Measurements from ENCODE around the gene CPSF7.

Gene CPSF7

DNA sequence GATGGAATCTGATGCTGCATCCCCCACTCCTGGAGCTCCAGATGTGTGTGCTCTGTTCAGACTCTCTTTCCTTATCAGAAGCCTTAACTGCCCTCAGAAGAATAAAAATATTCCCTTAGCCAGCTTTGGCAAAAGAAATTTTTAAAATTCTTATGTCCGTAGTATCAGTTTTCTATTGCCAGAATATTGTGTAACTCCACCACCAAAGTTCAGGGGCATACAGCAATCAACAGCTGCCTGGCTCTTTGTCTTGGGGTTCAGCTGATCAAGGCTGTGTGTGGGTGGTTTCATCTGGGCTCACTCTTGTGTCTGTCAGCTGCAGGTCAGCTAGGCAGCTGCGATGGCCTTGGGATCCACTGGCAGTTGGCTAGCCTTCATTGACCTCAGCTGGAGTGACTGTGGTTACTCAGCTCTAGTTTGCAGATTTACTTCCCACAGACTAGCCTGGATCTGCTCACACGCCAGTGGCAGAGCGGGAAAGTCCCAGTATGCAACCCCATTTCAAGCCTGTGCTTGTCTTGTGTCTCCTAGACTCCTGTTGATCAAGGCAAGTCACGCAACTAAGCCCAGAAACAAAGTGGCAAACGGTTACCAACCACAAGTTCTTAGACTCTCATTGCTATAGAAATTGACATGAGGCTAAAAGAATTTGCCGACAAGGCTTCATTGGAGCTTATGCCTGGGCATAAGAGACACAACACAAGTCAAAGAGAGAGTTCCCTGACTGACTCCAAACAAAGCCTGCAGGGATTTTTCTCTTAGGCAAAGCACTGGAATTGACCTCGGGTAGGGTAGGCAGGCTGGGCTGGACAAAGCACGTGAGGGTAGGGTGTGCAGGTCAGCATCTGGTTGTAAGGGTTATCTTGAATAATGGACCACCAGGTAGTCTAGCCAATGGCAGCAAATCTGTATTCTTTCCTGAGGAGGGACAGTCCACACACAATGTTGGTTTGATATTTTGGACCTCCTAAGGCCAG is 60.1 kb downstream of the CPSF7 start:
- H3K9me2 ChIP-seq (replicated peaks; ENCODE audit: insufficient read depth, low read length): no peaks in the 10 kb centered on the region
- H3F3A ChIP-seq (ENCODE audit: insufficient read depth): peaks cover 9% of the 10 kb centered on the region
- H3K79me2 ChIP-seq (ENCODE audit: insufficient read depth, low read length): 0 out of 2 replicates have a peak, but pooled peaks cover 6% of the 10 kb centered on the region
- H3K4me2 ChIP-seq (ENCODE audit: low read depth, low read length, poor library complexity, severe bottlenecking): no peak overlapping the region
- no peaks in the 10 kb centered on the region for H4K20me1 ChIP-seq (ENCODE audit: low read depth, low read length)
- no peak for TF ChIP-seq EZH2phosphoT487 (conservative IDR thresholded peaks at IDR 0.05; ENCODE audit: low read length)
- TF ChIP-seq, protein P1, sequence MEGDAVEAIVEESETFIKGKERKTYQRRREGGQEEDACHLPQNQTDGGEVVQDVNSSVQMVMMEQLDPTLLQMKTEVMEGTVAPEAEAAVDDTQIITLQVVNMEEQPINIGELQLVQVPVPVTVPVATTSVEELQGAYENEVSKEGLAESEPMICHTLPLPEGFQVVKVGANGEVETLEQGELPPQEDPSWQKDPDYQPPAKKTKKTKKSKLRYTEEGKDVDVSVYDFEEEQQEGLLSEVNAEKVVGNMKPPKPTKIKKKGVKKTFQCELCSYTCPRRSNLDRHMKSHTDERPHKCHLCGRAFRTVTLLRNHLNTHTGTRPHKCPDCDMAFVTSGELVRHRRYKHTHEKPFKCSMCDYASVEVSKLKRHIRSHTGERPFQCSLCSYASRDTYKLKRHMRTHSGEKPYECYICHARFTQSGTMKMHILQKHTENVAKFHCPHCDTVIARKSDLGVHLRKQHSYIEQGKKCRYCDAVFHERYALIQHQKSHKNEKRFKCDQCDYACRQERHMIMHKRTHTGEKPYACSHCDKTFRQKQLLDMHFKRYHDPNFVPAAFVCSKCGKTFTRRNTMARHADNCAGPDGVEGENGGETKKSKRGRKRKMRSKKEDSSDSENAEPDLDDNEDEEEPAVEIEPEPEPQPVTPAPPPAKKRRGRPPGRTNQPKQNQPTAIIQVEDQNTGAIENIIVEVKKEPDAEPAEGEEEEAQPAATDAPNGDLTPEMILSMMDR (IDR thresholded peaks at IDR 0.05; ENCODE audit: insufficient read depth, low read length, poor library complexity, severe bottlenecking): no peak
- H2AFZ ChIP-seq (ENCODE audit: low read depth, low read length, severe bottlenecking): no peak overlapping the region
- peaks cover 19% of the 10 kb centered on the region; the same call in 1 of the 2 replicates for H3K9me3 ChIP-seq (ENCODE audit: insufficient read depth, low read length)
- H3K27me3 ChIP-seq (ENCODE audit: low read length): no peaks in the 10 kb centered on the region
- H3K27ac ChIP-seq (ENCODE audit: low read depth, low read length): no peak overlapping the region
- peaks cover 57% of the 10 kb centered on the region for H3K36me3 ChIP-seq (ENCODE audit: low read length)
- no peak overlapping the region for H3K4me3 ChIP-seq (ENCODE audit: insufficient read depth, low read length, poor library complexity, severe bottlenecking)
- H3K9ac ChIP-seq (ENCODE audit: low read length): no peak overlapping the region

DNA sequence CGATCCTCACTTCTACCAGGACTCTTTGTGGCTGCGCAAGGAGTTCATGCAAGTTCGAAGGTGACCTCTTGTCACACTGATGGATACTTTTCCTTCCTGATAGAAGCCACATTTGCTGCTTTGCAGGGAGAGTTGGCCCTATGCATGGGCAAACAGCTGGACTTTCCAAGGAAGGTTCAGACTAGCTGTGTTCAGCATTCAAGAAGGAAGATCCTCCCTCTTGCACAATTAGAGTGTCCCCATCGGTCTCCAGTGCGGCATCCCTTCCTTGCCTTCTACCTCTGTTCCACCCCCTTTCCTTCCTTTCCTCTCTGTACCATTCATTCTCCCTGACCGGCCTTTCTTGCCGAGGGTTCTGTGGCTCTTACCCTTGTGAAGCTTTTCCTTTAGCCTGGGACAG is 61.1 kb downstream of the CPSF7 start:
- no peak overlapping the region for H3K27ac ChIP-seq (ENCODE audit: low read depth, low read length)
- H3K9me3 ChIP-seq (ENCODE audit: insufficient read depth, low read length): peaks cover 13% of the 10 kb centered on the region; the same call in 1 of the 2 replicates
- H3K9me2 ChIP-seq (replicated peaks; ENCODE audit: insufficient read depth, low read length): no peaks in the 10 kb centered on the region
- peaks cover 9% of the 10 kb centered on the region for H3F3A ChIP-seq (ENCODE audit: insufficient read depth)
- H3K4me2 ChIP-seq (ENCODE audit: low read depth, low read length, poor library complexity, severe bottlenecking): no peak overlapping the region
- no peak overlapping the region for H2AFZ ChIP-seq (ENCODE audit: low read depth, low read length, severe bottlenecking)
- no peak overlapping the region for H3K4me3 ChIP-seq (ENCODE audit: insufficient read depth, low read length, poor library complexity, severe bottlenecking)
- no peaks in the 10 kb centered on the region for H4K20me1 ChIP-seq (ENCODE audit: low read depth, low read length)
- H3K27me3 ChIP-seq (ENCODE audit: low read length): no peaks in the 10 kb centered on the region
- no peak overlapping the region for H3K9ac ChIP-seq (ENCODE audit: low read length)
- H3K36me3 ChIP-seq (ENCODE audit: low read length): peaks cover 50% of the 10 kb centered on the region
- TF ChIP-seq EZH2phosphoT487 (conservative IDR thresholded peaks at IDR 0.05; ENCODE audit: low read length): no peak
- TF ChIP-seq, protein P1 (IDR thresholded peaks at IDR 0.05; ENCODE audit: insufficient read depth, low read length, poor library complexity, severe bottlenecking): no peak
- H3K79me2 ChIP-seq (ENCODE audit: insufficient read depth, low read length): peaks cover 16% of the 10 kb centered on the region

DNA sequence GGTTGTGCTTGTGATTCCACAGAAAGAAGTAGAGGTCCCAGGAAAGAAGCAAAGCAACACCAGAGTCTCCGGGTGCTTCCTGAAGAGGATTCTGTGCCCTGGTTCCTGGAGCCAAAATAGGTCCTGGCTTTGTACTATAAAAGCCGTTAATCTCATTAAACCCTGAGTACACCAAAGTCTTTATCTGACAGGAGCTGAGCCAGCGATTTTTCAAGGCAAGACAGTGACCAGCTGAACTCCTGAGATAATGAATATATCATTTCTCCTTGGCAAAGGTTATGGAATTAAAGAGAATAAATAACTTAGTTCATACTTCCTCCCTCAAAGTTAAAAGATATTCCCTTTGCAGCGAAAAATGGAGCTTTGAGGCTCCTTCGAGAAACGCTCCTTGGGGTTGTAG is 62.4 kb downstream of the CPSF7 start:
- Histone ChIP-seq H3K27me3 (ENCODE audit: low read length) (no peaks in the 10 kb centered on the region), H3K27ac (ENCODE audit: low read depth, low read length) (no peak overlapping the region), H3K9ac (ENCODE audit: low read length) (no peak overlapping the region), H3K9me2 (replicated peaks; ENCODE audit: insufficient read depth, low read length) (no peaks in the 10 kb centered on the region), H3F3A (ENCODE audit: insufficient read depth) (peaks cover 4% of the 10 kb centered on the region; the same call in 1 of the 2 replicates), H2AFZ (ENCODE audit: low read depth, low read length, severe bottlenecking) (no peak overlapping the region), H3K4me2 (ENCODE audit: low read depth, low read length, poor library complexity, severe bottlenecking) (no peak overlapping the region), H4K20me1 (ENCODE audit: low read depth, low read length) (no peaks in the 10 kb centered on the region), H3K79me2 (ENCODE audit: insufficient read depth, low read length) (peaks cover 28% of the 10 kb centered on the region), H3K9me3 (ENCODE audit: insufficient read depth, low read length) (peaks cover 7% of the 10 kb centered on the region; the same call in 1 of the 2 replicates), H3K4me3 (ENCODE audit: insufficient read depth, low read length, poor library complexity, severe bottlenecking) (no peak overlapping the region), H3K36me3 (ENCODE audit: low read length) (peaks cover 40% of the 10 kb centered on the region)
- TF ChIP-seq, protein P1 (IDR thresholded peaks at IDR 0.05; ENCODE audit: insufficient read depth, low read length, poor library complexity, severe bottlenecking): no peak
- TF ChIP-seq EZH2phosphoT487 (conservative IDR thresholded peaks at IDR 0.05; ENCODE audit: low read length): no peak
